ENCODE measurements around the gene LDLR. TPM values are rescaled to one million over a fixed set of nuclear protein-coding genes. Genes with fewer than 3 reads are reported as not detected.

LDLR gene
- total RNA-seq, 2 experiments from 2014 or later, result 88.3 to 99.1 TPM

- Histone ChIP-seq H4K20me1 (ENCODE audit: insufficient read depth, low read length) (no peaks in the 10 kb centered on the region), H3K9me2 (ENCODE audit: insufficient read depth, low read length) (no peaks in the 10 kb centered on the region), H3K36me3 (ENCODE audit: insufficient read depth, low read length) (peaks cover 96% of the 10 kb centered on the region), H3K79me2 (ENCODE audit: insufficient read depth, low read depth, low read length) (no peaks in the 10 kb centered on the region), H3K4me1 (ENCODE audit: insufficient read depth, low read length, poor library complexity, severe bottlenecking) (no peaks in the 10 kb centered on the region), H3K27ac (ENCODE audit: low read depth, low read length, poor library complexity, severe bottlenecking) (no peak overlapping the region), H3K9me3 (ENCODE audit: low read length) (no peaks in the 10 kb centered on the region), H3K4me2 (ENCODE audit: low read length) (no peak overlapping the region), H2AFZ (ENCODE audit: low read length) (no peak overlapping the region), H3K4me3 (ENCODE audit: low read depth, low read length, poor library complexity, severe bottlenecking) (no peak overlapping the region)
- intact Hi-C loops (cut with micrococcal nuclease; ENCODE audit: unreplicated experiment), result no loop called here
- ChIA-PET CTCF (ENCODE audit: unreplicated experiment) (interaction anchor here (0.7 kb wide), 1 partner anchor 197 kb away, joined by 3 read pairs; no protein-coding TSS in a partner anchor), POLR2A (no interaction called here)
- no peak for DNase-seq (ENCODE audit: low spot score)
- TF ChIP-seq CTCF (conservative IDR thresholded peaks at IDR 0.05; ENCODE audit: low read length) (no peak), EZH2phosphoT487 (IDR thresholded peaks at IDR 0.05; ENCODE audit: borderline replicate concordance, low read depth, low read length) (no peak)
- no TSS peak for BruUV-seq (replicated peaks)
Observed at GRCh38 chr19:11059511-11060358, 29.5 kb upstream of the LDLR start.

GRCh38 chr19:11061952-11062351 is 27.3 kb upstream of the LDLR start:
- no peaks in the 10 kb centered on the region for H3K4me1 ChIP-seq (ENCODE audit: insufficient read depth, low read length, poor library complexity, severe bottlenecking)
- intact Hi-C loops (cut with micrococcal nuclease; ENCODE audit: unreplicated experiment), result no loop called here
- H2AFZ ChIP-seq (ENCODE audit: low read length), result no peak overlapping the region
- POLR2A ChIA-PET, result no interaction called here
- H3K79me2 ChIP-seq (ENCODE audit: insufficient read depth, low read depth, low read length), result no peaks in the 10 kb centered on the region
- no peaks in the 10 kb centered on the region for H3K9me2 ChIP-seq (ENCODE audit: insufficient read depth, low read length)
- BruUV-seq (replicated peaks), result TSS peak; percentile 81
- H3K27ac ChIP-seq (ENCODE audit: low read depth, low read length, poor library complexity, severe bottlenecking), result no peak overlapping the region
- H3K36me3 ChIP-seq (ENCODE audit: insufficient read depth, low read length), result peaks cover 95% of the 10 kb centered on the region
- no peak overlapping the region for H3K4me2 ChIP-seq (ENCODE audit: low read length)
- no peaks in the 10 kb centered on the region for H3K9me3 ChIP-seq (ENCODE audit: low read length)
- no peak overlapping the region for H3K4me3 ChIP-seq (ENCODE audit: low read depth, low read length, poor library complexity, severe bottlenecking)
- DNase-seq (ENCODE audit: low spot score), result no peak
- CTCF ChIA-PET (ENCODE audit: unreplicated experiment), result no interaction called here
- H4K20me1 ChIP-seq (ENCODE audit: insufficient read depth, low read length), result no peaks in the 10 kb centered on the region
- TF ChIP-seq CTCF (conservative IDR thresholded peaks at IDR 0.05; ENCODE audit: low read length), result no peak
- no peak for TF ChIP-seq EZH2phosphoT487 (IDR thresholded peaks at IDR 0.05; ENCODE audit: borderline replicate concordance, low read depth, low read length)

GRCh38 chr19:11063434-11063833 is 25.8 kb upstream of the LDLR start:
- H4K20me1 ChIP-seq (ENCODE audit: insufficient read depth, low read length), result no peaks in the 10 kb centered on the region
- H3K9me3 ChIP-seq (ENCODE audit: low read length), result no peaks in the 10 kb centered on the region
- H3K36me3 ChIP-seq (ENCODE audit: insufficient read depth, low read length), result peaks cover 89% of the 10 kb centered on the region
- POLR2A ChIA-PET, result no interaction called here
- TF ChIP-seq CTCF (conservative IDR thresholded peaks at IDR 0.05; ENCODE audit: low read length) (no peak), EZH2phosphoT487 (IDR thresholded peaks at IDR 0.05; ENCODE audit: borderline replicate concordance, low read depth, low read length) (no peak)
- no peak overlapping the region for H3K4me2 ChIP-seq (ENCODE audit: low read length)
- H2AFZ ChIP-seq (ENCODE audit: low read length), result no peak overlapping the region
- CTCF ChIA-PET (ENCODE audit: unreplicated experiment), result interaction anchor here (0.6 kb wide), 1 partner anchor 128 kb away, joined by 3 read pairs; no protein-coding TSS in a partner anchor
- DNase-seq (ENCODE audit: low spot score), result no peak
- intact Hi-C loops (cut with micrococcal nuclease; ENCODE audit: unreplicated experiment), result no loop called here
- H3K4me1 ChIP-seq (ENCODE audit: insufficient read depth, low read length, poor library complexity, severe bottlenecking), result no peaks in the 10 kb centered on the region
- H3K4me3 ChIP-seq (ENCODE audit: low read depth, low read length, poor library complexity, severe bottlenecking), result no peak overlapping the region
- H3K79me2 ChIP-seq (ENCODE audit: insufficient read depth, low read depth, low read length), result no peaks in the 10 kb centered on the region
- no TSS peak for BruUV-seq (replicated peaks)
- H3K27ac ChIP-seq (ENCODE audit: low read depth, low read length, poor library complexity, severe bottlenecking), result peak overlapping the region; percentile 3
- no peaks in the 10 kb centered on the region for H3K9me2 ChIP-seq (ENCODE audit: insufficient read depth, low read length)

Measured in OCI-LY7 (cell line).